Gastroesophageal sphincter (tissue), 3 donors: ENCODE measurements around the gene PATJ.

ENCODE experiments used
- CTCF ChIP-seq, 4 experiments: fragments of 200-600 bp in 2 of 4; fragments of 450-650 bp in 2 of 4; sonication (generic) in 1 of 4; IDR thresholded peaks; one replicate each; pipeline ENCODE4 v1.5.1; 2017 to 2019; ENCODE audit warnings: antibody characterized with exemption in 4 of 4, mild to moderate bottlenecking in 2 of 4, moderate library complexity in 2 of 4
- POLR2A ChIP-seq, 2 donors: fragments of 450-650 bp; IDR thresholded peaks; one replicate each; pipeline ENCODE4 v1.6.1; 2017; ENCODE audit warnings: antibody characterized with exemption in 2 of 2, mild to moderate bottlenecking in 2 of 2, moderate library complexity in 1 of 2

GRCh38 chr1:62181532-62181931 lies 439.3 kb downstream of the PATJ start:
- TF ChIP-seq CTCF (IDR thresholded peaks at IDR 0.05) (no peak), POLR2A (IDR thresholded peaks at IDR 0.05) (no peak)
